Right lobe of liver (tissue), 4 donors: ENCODE results near the gene CHST3.

Experiments
- CTCF ChIP-seq, 4 donors: fragments of 200-600 bp in 3 of 4; fragments of 450-650 bp in 1 of 4; IDR thresholded peaks; one replicate each; pipeline versions ENCODE4 v1.5.1 to v1.8.0; 2016 to 2022; ENCODE audit warnings: antibody characterized with exemption in 4 of 4, mild to moderate bottlenecking in 2 of 4
- POLR2A ChIP-seq: fragments of 450-650 bp; IDR thresholded peaks from one replicate; pipeline ENCODE4 v1.6.1; 2017; ENCODE audit warnings: antibody characterized with exemption, mild to moderate bottlenecking
- donor health status: DM: no; HTN: no; CAD: no.
- donor health status: DM: no; HTN: no; CAD: no.
- donor health status: DM: no; HTN: yes; CAD: no.

DNA sequence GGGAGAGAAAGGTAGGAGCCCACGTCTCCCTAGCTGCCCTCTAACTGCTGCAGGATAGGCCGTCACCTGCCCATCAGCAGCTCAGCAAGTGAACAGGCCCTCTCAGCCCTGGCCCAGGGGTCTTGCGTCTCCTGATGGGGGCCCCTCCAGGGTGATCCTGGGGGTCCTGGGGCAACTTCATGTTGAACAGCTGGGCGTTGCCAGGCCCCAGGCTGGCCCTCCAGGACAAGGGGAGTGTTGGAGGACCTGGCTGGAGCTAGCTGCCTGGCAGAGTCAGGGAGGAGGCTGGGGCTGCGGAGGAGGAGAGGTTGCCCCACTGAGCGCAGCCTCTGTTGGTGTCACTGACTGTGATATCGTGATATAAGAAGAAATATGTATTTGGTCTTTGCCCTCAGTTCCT, 89.5 kb downstream of the CHST3 start:
- TF ChIP-seq CTCF (IDR thresholded peaks at IDR 0.05) (no peak), POLR2A (no peak)
